ENCODE results near the gene XPO5. TPM values are rescaled to one million over a fixed set of nuclear protein-coding genes. Genes with fewer than 3 reads are reported as not detected.

Gene XPO5
- polyA plus RNA-seq, 1 donor from 2014 or later = 28.5 TPM

DNA sequence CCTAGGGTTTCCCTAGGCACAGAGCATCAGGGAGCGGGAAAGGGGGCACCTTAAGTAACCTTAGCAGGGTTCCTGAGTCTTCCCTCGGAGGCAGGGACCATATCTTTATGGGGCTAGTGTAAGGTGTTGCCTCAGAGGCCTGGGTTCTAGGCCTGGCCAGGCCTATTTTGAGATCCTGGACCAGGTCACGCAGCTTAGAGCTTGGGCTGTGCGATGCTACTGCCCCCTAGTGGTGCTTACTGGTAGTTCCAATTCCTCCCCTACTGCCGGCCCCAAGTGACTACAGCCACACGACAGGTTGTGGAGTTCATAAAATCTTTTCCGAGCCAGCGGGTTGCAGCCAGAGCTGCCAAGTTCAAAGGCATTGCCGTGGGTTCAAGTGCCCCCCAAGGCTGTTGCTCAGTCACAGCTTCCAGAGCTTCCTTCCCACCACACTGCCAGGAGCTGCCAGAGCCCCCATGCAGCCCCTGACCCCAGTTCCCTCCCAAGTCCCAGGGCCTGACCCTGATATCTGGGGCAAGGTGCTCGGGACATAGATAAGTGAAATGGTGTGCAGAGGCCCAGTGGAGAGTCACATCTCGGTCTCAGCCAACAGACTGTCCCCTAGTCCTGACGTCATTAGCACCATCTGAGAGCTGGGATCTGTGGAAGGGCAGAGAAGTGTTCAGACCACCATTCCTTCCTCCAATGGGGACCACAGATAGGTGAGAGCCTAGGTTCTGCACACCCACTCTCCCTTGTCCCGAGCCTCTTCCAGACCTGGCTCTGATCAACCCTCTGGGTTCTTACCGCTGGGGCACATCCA lies 69.0 kb downstream of the XPO5 start:
- H3K9me3 ChIP-seq (ENCODE audit: low read length) = no peaks in the 10 kb centered on the region
- no peak overlapping the region for H3K27ac ChIP-seq (ENCODE audit: low read length)
- peaks cover 5% of the 10 kb centered on the region for H3K36me3 ChIP-seq (ENCODE audit: insufficient read depth, low read length)
- no peaks in the 10 kb centered on the region for H3F3A ChIP-seq (ENCODE audit: insufficient read depth, low read length, poor library complexity, severe bottlenecking)
- H4K20me1 ChIP-seq (ENCODE audit: insufficient read depth) = no peaks in the 10 kb centered on the region
- no peak overlapping the region for H3K4me3 ChIP-seq (ENCODE audit: low read length)
- no peaks in the 10 kb centered on the region for H3K27me3 ChIP-seq (ENCODE audit: insufficient read depth, low read depth, low read length)
- TF ChIP-seq SMC3 (conservative IDR thresholded peaks at IDR 0.05; ENCODE audit: poor library complexity) (peak; percentile 85), EZH2 (IDR thresholded peaks at IDR 0.05; ENCODE audit: borderline replicate concordance, insufficient read depth, low read length, poor library complexity, severe bottlenecking) (no peak), POLR2AphosphoS5 (IDR thresholded peaks at IDR 0.05) (no peak), EP300 (conservative IDR thresholded peaks at IDR 0.05; ENCODE audit: poor library complexity, severe bottlenecking) (no peak), MXI1 (conservative IDR thresholded peaks at IDR 0.05; ENCODE audit: poor library complexity, severe bottlenecking) (no peak), REST (IDR thresholded peaks at IDR 0.05; ENCODE audit: borderline replicate concordance) (no peak), CTCF (IDR thresholded peaks at IDR 0.05; ENCODE audit: poor library complexity, severe bottlenecking) (peak; percentile 96), TAF1 (IDR thresholded peaks at IDR 0.05; ENCODE audit: low read depth) (no peak), RAD21 (conservative IDR thresholded peaks at IDR 0.05) (peak; percentile 90)
- H3K9ac ChIP-seq (ENCODE audit: low read length) = no peak overlapping the region
- no peaks in the 10 kb centered on the region for H3K9me2 ChIP-seq (ENCODE audit: insufficient read depth, low read length)
- H2AFZ ChIP-seq (ENCODE audit: low read depth, low read length) = no peak overlapping the region
- H3K4me2 ChIP-seq (ENCODE audit: low read length) = no peak overlapping the region
- no peaks in the 10 kb centered on the region for H3K79me2 ChIP-seq (replicated peaks; ENCODE audit: insufficient read depth, low read length)

DNA sequence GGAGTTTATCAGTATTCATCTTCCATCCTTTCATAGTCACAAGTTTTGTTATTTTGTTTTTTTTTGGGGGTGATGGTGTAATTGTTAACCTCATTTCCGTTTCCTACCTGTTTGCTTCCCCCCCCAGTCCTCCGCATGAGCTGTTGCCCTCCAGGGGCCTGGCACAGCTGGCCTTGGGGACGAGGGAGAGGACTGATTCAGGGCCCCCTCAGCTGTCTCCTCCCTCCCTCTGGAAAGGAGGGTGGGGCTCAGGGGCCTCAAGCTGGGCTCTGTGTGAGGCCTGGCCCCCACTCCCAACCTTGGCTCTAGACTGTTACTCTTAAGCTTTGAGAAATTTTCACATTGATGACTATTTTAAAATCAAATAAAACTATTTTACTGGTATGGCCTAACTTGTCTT lies 69.7 kb downstream of the XPO5 start:
- Histone ChIP-seq H3K4me2 (ENCODE audit: low read length) (no peak overlapping the region), H3K4me3 (ENCODE audit: low read length) (no peak overlapping the region), H2AFZ (ENCODE audit: low read depth, low read length) (no peak overlapping the region), H3K27me3 (ENCODE audit: insufficient read depth, low read depth, low read length) (no peaks in the 10 kb centered on the region), H3K27ac (ENCODE audit: low read length) (no peak overlapping the region), H3K9me2 (ENCODE audit: insufficient read depth, low read length) (no peaks in the 10 kb centered on the region), H3K36me3 (ENCODE audit: insufficient read depth, low read length) (peaks cover 5% of the 10 kb centered on the region), H3F3A (ENCODE audit: insufficient read depth, low read length, poor library complexity, severe bottlenecking) (no peaks in the 10 kb centered on the region), H3K79me2 (replicated peaks; ENCODE audit: insufficient read depth, low read length) (no peaks in the 10 kb centered on the region), H3K9ac (ENCODE audit: low read length) (no peak overlapping the region), H3K9me3 (ENCODE audit: low read length) (no peaks in the 10 kb centered on the region), H4K20me1 (ENCODE audit: insufficient read depth) (no peaks in the 10 kb centered on the region)
- TF ChIP-seq RAD21 (conservative IDR thresholded peaks at IDR 0.05) = no peak
- no peak for TF ChIP-seq TAF1 (IDR thresholded peaks at IDR 0.05; ENCODE audit: low read depth)
- TF ChIP-seq CTCF (IDR thresholded peaks at IDR 0.05; ENCODE audit: poor library complexity, severe bottlenecking) = no peak
- TF ChIP-seq EP300 (conservative IDR thresholded peaks at IDR 0.05; ENCODE audit: poor library complexity, severe bottlenecking) = no peak
- TF ChIP-seq REST (IDR thresholded peaks at IDR 0.05; ENCODE audit: borderline replicate concordance) = no peak
- no peak for TF ChIP-seq SMC3 (conservative IDR thresholded peaks at IDR 0.05; ENCODE audit: poor library complexity)
- TF ChIP-seq MXI1 (conservative IDR thresholded peaks at IDR 0.05; ENCODE audit: poor library complexity, severe bottlenecking) = no peak
- TF ChIP-seq EZH2 (IDR thresholded peaks at IDR 0.05; ENCODE audit: borderline replicate concordance, insufficient read depth, low read length, poor library complexity, severe bottlenecking) = no peak
- no peak for TF ChIP-seq POLR2AphosphoS5 (IDR thresholded peaks at IDR 0.05)
